HCT116 (cell line): Measurements from ENCODE around the gene TEX9.

Experiments
- ATF3 ChIP-seq: IDR thresholded peaks from 2 replicates; pipeline ENCODE4 v1.6.1; 2012
- CBX3 ChIP-seq: IDR thresholded peaks from 2 replicates; pipeline ENCODE4 v1.6.1; 2012; ENCODE audit warnings: low read depth
- CEBPB ChIP-seq: IDR thresholded peaks from 2 replicates; pipeline ENCODE4 v1.6.1; 2012; ENCODE audit warnings: low read depth
- CTCF ChIP-seq, 3 experiments: fragments of 200-600 bp in 1 of 3; sonication (generic) in 1 of 3; IDR thresholded peaks in 2 of 3; conservative IDR thresholded peaks in 1 of 3; 2 replicates each; pipeline ENCODE4 v1.5.1; 2012 to 2017; ENCODE audit warnings: low read depth in 2 of 3, low read length in 2 of 3, antibody characterized with exemption in 1 of 3, borderline replicate concordance in 1 of 3, control low read depth in 1 of 3, mild to moderate bottlenecking in 1 of 3, mixed read lengths in 1 of 3, mixed run types in 1 of 3, moderate library complexity in 1 of 3; ENCODE audit not compliant: insufficient read depth in 1 of 3
- ELF1 ChIP-seq: IDR thresholded peaks from 2 replicates; pipeline ENCODE4 v1.6.1; 2012; ENCODE audit warnings: low read depth, borderline replicate concordance
- EZH2 ChIP-seq: fragments of 200-600 bp; sonication (generic); IDR thresholded peaks from 2 replicates; pipeline ENCODE4 v1.6.1; 2017; ENCODE audit warnings: antibody characterized with exemption, mixed run types
- EZH2phosphoT487 ChIP-seq: fragments of 200-600 bp; IDR thresholded peaks from 2 replicates; pipeline ENCODE4 v1.6.1; 2018; ENCODE audit warnings: antibody characterized with exemption, borderline replicate concordance
- POLR2A ChIP-seq: IDR thresholded peaks from 2 replicates; pipeline ENCODE4 v1.7.0; 2011; ENCODE audit warnings: borderline replicate concordance; ENCODE audit not compliant: insufficient read depth, insufficient read length; ENCODE audit errors: extremely low read depth
- POLR2AphosphoS5 ChIP-seq: IDR thresholded peaks from 2 replicates; pipeline ENCODE4 v1.6.1; 2011; ENCODE audit warnings: mild to moderate bottlenecking, low read depth, low read length, moderate library complexity
- REST ChIP-seq: IDR thresholded peaks from 2 replicates; pipeline ENCODE4 v1.6.1; 2012; ENCODE audit warnings: low read depth
- ZNF274 ChIP-seq: fragments of 200-500 bp; sonication (Bioruptor generic); IDR thresholded peaks from 2 replicates; pipeline ENCODE4 v1.6.1; 2014; ENCODE audit warnings: mild to moderate bottlenecking, low read depth, low read length, inconsistent platforms

- TF ChIP-seq POLR2A (no peak), ATF3 (no peak), CEBPB (no peak), EZH2phosphoT487 (no peak), EZH2 (no peak), CTCF (IDR thresholded peaks at IDR 0.05 in 2 of 3, conservative IDR thresholded peaks at IDR 0.05 in 1 of 3; ENCODE audit: borderline replicate concordance in 1 of 3, insufficient read depth in 1 of 3, low read depth in 2 of 3, low read length in 2 of 3) (no peak), ZNF274 (no peak), ELF1 (no peak), REST (no peak), POLR2AphosphoS5 (no peak), CBX3 (no peak)
Observed at GRCh38 chr15:56475351-56475750, 110.1 kb downstream of the TEX9 start.
